AG08395 (cell line): ENCODE measurements around the gene KCNJ18.
"Not testable (repeated sequence)": the region's sequence is repeated elsewhere in the genome, so short reads cannot be mapped to it uniquely, and the experiment has no call there.

ENCODE experiments used
- DNase-seq: peaks from one replicate; pipeline ENCODE4 v3.0.0; 2012; ENCODE audit warnings: mixed read lengths, low spot score

Gene KCNJ18

DNA sequence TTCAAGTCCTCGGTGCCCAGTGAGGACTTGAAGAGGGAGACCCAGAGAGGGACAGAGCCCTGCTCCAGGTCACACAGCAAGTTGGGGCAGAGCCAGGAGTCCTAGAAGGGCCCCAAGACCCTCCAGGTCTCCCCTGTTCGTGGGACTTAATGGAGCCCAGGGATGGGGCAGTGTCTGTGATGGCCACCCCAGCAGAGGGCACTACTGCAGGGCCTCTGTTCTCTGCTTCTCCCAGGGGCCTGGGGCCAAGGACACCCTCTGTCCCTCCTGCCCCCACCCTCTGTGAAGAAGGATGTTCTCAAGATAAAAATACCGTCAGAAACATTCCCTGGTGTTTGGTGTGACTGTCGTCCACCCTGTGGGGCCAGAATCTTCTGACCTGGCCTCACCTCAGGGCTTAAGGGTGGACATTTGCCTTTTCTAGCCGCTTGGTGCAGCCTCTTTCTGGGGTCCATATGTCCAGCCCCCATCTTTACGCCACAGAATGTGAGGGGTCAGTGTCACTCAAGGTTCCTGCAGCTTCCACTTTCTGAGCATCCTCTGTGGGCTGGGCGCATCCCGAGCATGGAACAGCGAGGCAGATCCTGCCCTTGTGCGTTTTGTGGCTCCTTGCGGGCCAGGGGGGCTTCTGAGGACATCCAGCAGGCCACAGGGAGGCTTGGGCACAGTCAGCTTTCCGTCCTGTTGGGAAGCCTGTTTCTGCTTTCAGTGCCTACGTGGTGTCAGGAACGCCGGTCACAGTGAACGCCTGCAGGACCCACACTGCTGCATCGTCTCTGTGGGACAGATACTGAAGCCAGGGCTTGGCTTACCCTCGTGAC lies at the start of gene KCNJ18:
Gene KCNJ18, plus strand, starts transcription at position 641 of the 821 bp plus-strand sequence. CDS start 10,264 bp downstream, outside the sequence.
- not testable (repeated sequence) for DNase-seq

DNA sequence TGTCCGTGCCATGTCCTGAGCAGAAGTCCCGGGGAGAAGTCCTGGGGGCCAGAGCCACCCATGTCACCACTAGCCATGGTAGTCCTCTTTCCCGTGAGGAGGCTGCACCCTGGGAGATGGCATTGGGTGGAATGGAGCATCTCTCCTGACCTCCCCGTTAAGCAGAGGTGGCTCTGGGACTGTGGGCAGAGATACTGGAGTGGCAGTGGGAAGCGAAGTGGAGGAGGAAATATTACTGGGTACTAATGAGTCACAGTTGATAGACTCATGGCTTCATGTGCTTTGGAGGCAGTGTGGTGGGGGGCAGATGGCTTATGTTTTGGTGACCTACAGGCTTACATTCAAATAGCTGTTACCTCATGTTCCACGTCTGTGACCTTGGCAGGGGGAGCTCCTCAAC lies 44.2 kb upstream of the KCNJ18 start:
- not testable (repeated sequence) for DNase-seq

DNA sequence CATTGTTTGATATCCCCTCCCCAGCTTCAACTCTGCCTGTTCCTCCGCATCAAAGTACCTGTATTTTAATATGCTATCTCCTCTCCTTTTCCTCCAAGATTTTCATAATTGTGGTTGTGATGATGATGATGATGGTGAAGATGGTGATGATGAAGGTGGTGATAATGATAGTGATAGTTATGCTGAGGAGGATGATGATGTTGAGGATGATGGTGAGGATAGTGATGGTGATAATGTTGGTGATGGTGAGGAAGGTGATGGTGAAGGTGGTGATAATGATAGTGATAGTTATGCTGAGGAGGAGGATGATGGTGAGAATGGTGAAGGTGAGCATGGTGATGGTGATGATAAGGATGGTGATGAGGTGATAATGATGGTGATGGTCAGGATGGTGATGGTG lies 42.3 kb upstream of the KCNJ18 start:
- DNase-seq: not testable (repeated sequence)

DNA sequence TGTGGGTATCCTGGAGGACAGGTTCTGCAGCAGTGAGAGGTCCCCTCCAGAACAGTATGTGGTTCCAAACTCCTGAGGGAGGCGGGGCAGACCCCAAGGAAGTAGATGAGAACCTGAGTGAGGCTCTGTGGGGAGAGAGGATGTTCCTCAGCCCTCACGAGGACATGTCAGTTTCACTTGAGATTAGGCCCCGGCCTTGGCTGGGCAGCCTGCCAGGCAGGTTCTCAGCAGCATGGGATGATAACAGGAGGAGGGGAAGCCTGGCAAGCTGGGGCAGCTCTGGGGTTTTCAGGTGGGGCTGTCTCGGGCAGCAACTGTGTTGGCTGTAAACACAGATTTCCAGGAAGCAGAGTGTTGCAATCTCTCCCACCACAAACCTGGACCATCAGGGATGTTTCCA lies 40.3 kb upstream of the KCNJ18 start:
- not testable (repeated sequence) for DNase-seq

DNA sequence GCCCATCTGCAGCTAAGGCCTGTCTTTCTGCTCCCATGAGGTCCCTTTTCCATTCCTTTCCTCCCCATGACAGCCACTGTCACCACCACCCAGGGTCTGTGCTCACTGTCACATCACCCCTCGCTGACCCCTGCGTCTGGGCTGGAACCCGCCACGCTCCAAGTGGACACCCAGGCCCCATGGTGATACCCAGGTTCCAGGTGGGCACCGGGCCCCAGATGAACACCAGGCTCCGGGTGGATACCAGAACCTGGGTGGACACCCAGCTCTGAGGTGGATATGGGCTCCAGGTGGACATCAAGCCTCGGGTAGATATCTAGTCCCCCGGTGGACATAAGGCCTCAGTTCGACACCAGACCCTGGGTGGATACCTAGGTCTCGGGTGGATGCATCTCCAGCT lies 39.1 kb upstream of the KCNJ18 start:
- not testable (repeated sequence) for DNase-seq

DNA sequence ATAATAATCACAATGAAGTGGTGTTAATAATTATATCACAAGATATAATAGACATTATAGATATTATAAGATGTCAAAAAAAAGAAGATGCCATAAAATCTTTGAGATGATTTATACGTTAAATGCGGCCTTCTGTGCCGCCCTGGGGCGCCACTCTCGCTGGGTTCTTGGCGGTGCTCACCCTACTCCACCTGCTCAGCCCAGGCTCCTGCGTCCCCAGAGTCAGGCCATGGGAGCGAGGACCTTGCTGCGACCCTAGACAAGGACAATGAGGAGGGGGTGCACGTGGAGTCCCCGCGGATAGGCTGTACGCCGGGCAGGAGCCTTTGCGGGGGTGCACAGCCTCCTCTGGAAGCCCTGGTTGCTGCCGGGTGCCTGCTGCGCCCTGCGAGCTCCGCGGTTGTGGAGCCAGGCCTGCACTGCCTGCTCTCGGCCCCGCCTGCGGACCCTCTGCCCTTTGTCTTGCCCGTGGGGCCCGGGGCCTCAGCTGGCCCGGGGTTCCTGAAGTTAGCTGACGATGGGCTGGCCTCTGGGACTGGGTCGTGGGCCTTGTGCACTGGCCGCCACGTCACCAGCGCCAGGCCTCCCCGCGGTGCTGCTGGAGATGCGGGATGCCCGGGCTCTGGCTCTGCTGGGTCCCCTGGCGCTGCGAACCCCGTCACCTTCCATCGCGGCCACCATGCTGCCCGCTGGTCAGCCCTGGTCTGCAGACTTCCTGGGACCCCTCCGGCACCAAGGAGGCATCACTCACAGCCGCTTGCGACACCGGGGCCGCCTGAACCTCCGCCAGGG lies 35.6 kb upstream of the KCNJ18 start:
- not testable (repeated sequence) for DNase-seq

DNA sequence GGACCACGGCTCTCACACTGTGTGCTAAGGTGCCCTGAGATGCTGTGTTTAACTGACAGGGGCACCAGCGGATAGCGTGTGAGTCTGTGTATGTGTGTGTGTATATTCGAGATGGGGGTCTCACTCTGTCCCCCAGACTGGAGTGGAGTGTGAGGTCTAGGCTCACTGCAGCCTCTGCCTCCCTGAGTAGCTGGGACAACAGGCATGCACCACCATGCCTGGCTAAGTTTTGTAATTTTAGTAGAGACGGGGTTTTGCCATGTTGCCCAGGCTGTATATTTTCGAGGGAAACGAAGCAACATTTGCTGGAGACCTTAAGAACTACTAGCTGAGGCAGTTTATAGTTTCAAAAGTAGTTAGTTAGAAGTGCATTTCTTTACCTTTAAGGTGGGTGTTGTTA lies 32.7 kb upstream of the KCNJ18 start:
- DNase-seq: not testable (repeated sequence)

DNA sequence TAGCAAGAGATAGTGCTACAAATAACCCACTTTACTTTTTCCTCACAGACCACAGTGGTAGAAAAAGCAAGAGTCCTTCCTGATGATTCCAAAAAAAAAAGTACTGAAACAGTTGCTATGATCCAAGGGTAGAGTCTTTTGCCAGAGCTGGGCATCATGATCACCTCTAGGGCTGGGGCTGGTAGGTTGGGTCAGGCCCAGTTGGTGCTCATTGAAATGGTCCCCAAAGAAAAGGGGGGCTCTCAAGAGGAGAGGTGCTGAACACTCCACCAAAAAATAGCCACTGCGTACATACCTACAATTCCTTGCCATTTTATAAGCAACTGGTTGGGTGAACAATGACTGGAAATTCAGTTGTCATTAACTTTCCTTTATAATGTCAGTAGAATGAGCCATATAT lies 30.9 kb upstream of the KCNJ18 start:
- not testable (repeated sequence) for DNase-seq

DNA sequence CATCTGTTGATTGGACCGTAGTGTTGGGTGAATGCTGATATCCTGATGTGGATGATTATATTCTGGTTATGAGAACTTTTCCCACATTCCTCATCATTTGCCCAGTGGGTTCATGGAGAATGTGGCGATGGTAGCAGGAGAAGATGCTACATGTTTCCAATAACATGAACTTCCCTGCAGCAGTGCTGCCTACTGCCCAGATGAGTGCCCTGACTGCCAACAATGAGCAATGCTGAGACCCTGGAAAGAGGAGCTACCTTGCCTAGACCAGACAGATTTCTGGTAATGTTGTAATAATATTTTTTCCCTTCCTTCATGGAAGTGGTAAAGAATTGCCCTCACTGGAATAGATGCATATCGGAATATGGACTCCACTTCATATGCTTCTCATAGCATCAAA lies 29.2 kb upstream of the KCNJ18 start:
- DNase-seq: not testable (repeated sequence)

DNA sequence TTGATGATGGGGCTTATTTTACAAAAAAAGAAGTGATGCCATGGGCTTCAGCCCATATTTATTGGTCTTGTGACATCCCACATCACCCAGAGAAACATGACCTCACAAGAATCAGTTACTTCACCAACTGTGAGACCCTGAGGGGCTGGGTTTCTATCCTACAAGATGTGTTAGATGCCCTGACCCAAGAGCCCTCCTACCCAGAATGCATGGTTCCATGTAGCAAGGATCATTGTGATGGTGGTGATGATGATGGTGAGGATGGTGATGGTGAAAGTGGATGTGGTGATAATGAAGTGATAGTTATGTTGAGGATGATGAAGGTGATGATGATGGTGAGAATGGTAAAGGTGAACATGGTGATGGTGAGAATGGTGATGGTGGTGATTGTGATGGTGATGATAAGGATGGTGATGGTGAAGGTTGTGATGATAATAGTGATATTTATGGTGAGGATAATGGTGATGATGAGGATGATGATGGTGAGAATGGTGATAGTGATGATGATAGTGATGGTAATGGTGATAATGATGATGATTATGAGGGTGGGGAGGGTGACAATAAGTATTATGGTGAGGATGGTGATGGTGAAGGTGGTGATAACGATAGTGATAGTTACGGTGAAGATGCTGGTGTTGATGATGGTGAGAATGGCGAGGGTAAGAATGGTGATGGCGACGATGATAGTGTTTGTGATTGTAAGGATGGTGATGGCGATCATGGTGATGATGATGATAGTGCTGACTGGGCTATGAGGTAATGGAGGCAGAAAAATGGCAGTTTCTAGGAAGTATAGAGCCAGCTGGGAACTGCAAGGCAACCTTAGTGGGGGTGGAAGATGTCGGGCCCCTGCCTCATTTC lies 28.5 kb upstream of the KCNJ18 start:
- DNase-seq: not testable (repeated sequence)

DNA sequence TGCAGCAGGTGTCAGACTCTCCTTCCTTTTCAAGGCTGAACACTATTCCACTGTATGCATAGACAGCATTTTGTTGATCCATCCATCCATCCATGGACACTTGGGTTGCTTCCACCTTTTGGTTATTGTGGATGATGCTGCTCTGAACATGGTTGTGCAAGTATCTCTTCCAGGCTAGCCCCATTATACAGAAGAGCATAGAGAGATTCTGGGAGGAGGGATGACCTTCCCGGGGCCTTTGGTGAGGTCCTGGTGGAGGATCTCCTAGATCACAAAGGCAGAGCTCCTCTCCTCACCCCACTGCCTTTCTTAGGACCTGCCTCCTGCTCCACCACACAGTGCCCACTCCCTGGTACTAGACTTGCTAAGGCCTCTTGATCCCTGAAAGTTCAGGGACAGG lies 27.2 kb upstream of the KCNJ18 start:
- DNase-seq: not testable (repeated sequence)

DNA sequence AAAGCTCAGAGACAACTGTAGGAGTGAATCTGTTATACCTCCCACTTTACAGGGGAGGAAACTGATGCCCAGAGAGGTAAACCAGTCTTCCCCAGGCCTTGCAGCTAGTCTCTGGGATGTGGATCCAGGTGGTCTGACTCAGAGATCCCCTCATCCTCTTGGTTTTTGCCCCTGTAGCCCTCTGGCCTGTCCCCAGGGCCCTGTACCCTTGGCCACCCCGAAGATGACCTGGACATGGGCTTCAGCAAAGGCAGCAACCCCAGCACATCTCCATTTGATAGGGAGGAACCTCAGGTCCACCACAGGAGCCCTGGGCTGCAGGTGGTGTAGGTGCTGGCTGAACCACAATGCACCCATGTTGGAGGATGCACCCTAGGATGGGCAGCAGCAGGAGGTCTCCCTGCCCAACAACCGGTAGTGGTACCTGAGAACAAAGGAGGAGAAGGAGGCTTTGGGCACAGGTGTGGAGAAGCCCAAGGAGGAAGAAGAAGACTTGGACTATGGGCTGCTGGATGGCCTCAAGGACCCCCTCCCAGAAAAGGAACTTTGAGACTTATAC lies 26.3 kb upstream of the KCNJ18 start:
- DNase-seq: not testable (repeated sequence)

DNA sequence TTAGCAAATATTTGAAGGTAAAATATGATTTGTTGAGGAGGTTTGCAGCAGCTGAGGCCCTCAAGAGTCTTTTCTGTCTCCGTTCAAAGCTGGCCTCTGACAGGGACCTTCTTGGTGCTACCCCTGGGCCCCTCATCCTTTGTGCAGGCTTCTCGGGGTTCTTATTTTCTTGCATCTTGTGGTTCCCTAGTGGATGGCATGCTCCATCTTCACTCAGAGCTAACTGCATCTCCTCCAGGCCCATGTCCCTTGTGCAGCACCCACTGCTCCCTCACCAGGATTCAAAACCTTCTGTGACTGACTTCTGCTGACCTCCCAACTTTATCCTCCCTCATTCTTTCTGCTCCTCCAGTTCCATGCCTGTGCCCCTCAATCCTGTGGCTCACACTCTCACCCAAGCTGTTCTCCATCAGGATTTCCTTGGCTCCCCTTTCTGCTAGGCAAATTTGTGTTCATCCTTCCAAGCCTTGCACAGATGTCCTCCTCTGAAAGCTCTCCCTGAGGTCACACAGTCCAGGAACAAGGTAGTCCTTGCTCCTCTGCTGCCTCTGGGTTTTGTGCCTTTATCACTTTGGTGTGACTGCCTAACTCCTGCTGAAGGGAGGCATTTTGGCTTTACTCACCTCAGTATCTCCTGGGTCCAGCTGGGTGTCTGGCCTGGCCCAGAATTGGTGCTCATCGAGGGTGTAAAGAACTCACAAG lies 25.5 kb upstream of the KCNJ18 start:
- DNase-seq: not testable (repeated sequence)

DNA sequence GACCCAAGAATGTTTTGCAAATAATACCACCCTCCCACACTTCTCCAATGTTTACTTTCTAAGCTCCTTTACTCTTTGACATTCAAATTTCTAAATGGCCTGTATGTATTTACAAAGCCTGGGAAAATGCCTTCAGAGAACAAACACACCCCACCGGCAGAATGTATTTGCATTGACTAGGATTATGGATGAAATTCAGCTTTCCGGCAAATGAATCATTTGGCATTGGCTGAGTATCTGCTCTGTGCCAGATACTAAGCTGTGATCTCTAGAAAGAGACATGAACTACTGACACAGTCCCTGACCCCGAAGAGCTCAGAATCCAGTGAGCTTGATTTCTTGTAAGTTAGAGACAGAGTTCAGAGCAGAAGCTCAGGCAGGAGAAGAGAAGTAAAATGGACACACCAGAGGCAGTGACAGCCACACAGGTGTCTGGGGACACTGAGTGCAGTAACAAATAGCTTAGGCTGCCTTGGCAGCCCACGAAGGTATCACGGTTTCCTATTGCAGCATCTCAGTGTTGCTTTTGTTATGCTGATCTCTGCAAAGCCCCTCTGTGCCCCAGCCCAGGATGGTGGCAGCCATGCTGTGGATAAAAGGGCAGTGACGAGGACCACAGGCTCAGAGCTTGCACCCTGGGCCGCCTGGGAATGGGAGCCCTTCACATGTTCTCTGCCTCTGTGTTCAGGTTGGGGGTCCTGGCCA lies 24.8 kb upstream of the KCNJ18 start:
- DNase-seq: not testable (repeated sequence)

DNA sequence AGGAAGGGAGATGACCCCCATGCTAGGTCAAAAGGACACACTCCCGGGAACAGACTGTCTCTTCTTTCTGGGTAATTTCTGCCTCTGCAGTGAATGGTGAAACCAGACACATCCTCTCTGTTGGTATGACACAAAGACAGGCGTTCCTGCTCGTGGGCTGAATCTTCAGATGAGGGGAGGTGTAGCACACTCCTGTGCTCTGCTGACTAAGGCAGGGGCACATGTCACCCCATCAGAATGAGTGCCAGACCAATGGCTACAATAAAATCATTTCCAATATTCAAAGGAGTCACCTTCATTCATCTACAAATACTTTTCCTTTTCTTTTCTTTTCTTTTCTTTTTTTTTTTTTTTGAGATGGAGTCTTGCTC lies 24.2 kb upstream of the KCNJ18 start:
- DNase-seq: not testable (repeated sequence)

DNA sequence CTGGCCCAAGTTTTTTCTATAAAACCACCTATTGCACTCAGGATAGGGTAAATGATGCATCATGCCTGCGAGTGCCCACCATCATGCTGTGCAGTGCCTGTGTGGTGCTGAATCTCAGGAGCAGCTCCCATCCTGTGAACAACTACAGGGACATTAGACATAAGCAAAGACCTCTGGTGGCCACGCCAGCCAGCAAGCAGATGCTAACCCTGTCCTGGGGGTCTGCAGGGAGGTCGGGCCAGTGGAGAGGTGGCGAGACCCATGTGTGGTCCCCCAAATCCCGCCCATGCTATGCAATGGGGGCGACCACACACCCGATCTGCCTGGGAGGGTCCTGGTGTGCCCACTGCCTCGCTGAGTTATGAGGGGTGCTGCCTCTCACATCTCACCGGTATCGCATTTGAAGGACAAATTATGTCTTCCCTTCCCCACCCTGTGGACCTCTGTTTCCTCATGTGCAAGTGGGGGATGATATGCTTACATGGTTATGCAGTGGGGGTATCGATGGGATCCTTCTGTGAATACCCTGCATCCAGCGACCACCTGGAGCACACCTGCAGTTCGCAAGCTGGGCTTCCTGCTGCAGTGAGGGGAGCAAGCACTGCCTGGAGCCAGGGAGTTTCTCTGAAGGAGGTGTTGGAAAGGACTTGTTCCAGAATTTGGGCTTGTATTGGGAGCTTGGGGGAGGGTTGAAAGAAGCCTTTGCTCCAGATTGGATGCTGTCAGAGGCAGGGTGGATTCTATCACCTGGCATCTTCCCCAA lies 23.4 kb upstream of the KCNJ18 start:
- not testable (repeated sequence) for DNase-seq

DNA sequence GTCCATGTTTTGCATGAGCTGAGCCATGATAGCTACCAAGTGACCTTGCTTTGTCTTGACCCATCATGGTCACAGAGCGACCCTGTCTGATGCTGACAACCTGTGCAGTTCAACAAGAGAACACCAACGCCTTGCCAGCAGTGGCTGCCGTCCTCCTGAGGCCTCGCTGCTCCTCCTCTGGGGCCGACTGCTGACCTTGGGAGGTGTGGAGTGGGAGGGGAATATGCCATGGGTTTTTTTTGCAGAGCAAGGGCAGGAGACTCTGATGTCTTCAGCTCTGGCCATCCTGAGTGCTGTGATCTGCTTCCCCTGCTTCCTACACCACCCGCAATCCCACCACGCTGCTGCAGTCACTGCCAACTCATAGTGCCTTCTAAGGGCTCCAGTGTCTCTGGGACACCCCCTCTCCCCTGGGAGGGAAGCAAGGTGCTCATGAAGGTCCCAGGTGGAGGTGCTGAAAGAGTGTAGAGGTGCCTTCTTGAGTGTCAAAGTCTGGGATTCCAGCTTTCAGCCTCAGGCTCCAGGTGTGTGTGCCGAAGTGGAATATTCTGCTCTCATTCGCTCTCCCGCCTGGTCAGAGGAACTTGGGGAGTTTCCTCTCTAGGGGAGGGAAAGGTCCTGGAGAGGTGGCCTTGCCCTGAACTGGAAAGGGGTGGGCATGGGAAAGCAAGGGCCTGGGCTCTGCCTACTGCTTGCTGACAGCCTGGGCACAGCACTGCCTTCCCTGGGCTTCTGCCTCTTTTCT lies 22.5 kb upstream of the KCNJ18 start:
- not testable (repeated sequence) for DNase-seq

DNA sequence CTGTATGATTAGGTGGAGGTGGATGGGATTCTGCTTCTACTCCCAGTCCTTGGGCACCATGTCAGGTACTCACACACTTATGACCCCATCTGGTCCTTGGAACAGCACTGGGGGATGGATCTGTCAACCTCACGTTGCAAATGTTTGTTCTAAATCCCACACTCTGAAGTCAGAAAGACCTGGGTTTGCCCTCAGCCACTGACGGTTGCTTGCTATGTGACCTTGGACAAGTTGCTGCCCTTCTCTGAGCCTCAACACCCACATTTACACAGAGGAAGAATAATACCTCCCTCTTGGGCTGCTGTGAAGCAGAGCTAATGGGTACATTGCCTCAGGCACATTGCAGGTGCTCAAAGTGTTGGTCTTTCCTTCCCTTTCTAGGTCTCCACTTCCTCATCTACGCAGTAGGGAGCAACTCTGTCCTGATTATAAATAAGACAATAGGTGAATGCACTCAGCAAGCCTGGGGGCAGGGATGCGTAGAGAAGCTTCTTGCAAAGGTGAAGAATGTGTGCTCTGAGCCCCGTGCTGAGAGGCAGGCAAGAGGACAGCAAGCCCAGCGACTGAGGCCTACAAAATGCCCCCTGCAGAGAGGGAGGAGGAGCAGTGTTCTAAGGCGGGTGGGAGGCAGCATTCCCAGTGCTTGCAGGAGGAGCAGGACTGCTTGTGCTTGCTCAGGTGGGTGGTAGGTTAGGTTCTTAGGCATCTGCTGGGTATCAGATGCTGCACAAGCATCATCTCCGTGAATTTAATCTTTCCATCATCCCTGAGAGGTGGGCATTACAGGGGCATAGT lies 21.8 kb upstream of the KCNJ18 start:
- not testable (repeated sequence) for DNase-seq
